Astrocyte (in vitro differentiated cells and primary cell): ENCODE measurements around the gene CMTM1. TPM values are rescaled to one million over a fixed set of nuclear protein-coding genes. Genes with fewer than 3 reads are reported as not detected.

ENCODE experiments used
- DNase-seq: peaks from one replicate; pipeline ENCODE4 v3.0.0-alpha.2; 2010; ENCODE audit warnings: low read depth
- FAIRE-seq: peaks from 2 replicates; lab custom pipeline; 2011; peaks lifted over from hg19 to GRCh38; lab: Jason Lieb, UNC
- H2AFZ ChIP-seq: 2 replicates; pipeline ENCODE4 v1.6.0; 2012; ENCODE audit warnings: low read depth, low read length, inconsistent platforms
- H3K27ac ChIP-seq: 2 replicates; pipeline ENCODE4 v1.5.1; 2011; ENCODE audit warnings: low read depth, low read length, inconsistent platforms
- H3K27me3 ChIP-seq: 2 replicates; pipeline ENCODE4 v1.6.0; 2011; ENCODE audit warnings: low read length, inconsistent platforms; ENCODE audit not compliant: insufficient read depth
- H3K36me3 ChIP-seq: 2 replicates; pipeline ENCODE4 v1.5.1; 2011; ENCODE audit warnings: low read length, inconsistent platforms; ENCODE audit not compliant: insufficient read depth
- H3K4me1 ChIP-seq: 2 replicates; pipeline ENCODE4 v1.5.1; 2011; ENCODE audit warnings: low read length, inconsistent platforms; ENCODE audit not compliant: insufficient read depth
- H3K4me2 ChIP-seq: 2 replicates; pipeline ENCODE4 v1.6.0; 2012; ENCODE audit warnings: low read length, inconsistent platforms
- H3K4me3 ChIP-seq: 2 replicates; pipeline ENCODE4 v1.5.1; 2011; ENCODE audit warnings: low read depth, mild to moderate bottlenecking, low read length, inconsistent platforms; ENCODE audit not compliant: insufficient read depth
- H3K79me2 ChIP-seq: 2 replicates; pipeline ENCODE4 v1.6.0; 2012; ENCODE audit warnings: mild to moderate bottlenecking, low read length, inconsistent platforms; ENCODE audit not compliant: insufficient read depth
- H3K9ac ChIP-seq: 2 replicates; pipeline ENCODE4 v1.6.0; 2012; ENCODE audit warnings: mild to moderate bottlenecking, low read length, inconsistent platforms
- H3K9me3 ChIP-seq: 2 replicates; pipeline ENCODE4 v1.5.1; 2012; ENCODE audit warnings: low read depth, mild to moderate bottlenecking, low read length, inconsistent platforms; ENCODE audit not compliant: insufficient read depth
- H4K20me1 ChIP-seq: 2 replicates; pipeline ENCODE4 v1.6.0; 2012; ENCODE audit warnings: low read length, inconsistent platforms; ENCODE audit not compliant: insufficient read depth
- H3K27ac Mint-ChIP-seq: one replicate; pipeline ENCODE4 v1.8.0; 2021; ENCODE audit warnings: mild to moderate bottlenecking, mixed read lengths; ENCODE audit not compliant: unreplicated experiment
- H3K27me3 Mint-ChIP-seq: one replicate; pipeline ENCODE4 v1.8.0; 2021; ENCODE audit warnings: low read depth, mixed read lengths; ENCODE audit not compliant: unreplicated experiment
- H3K36me3 Mint-ChIP-seq: one replicate; pipeline ENCODE4 v1.8.0; 2021; ENCODE audit warnings: low read depth, mixed read lengths; ENCODE audit not compliant: unreplicated experiment
- H3K4me1 Mint-ChIP-seq: one replicate; pipeline ENCODE4 v1.8.0; 2021; ENCODE audit warnings: low read depth, mixed read lengths; ENCODE audit not compliant: unreplicated experiment
- H3K4me3 Mint-ChIP-seq: one replicate; pipeline ENCODE4 v1.8.0; 2021; ENCODE audit warnings: mild to moderate bottlenecking, moderate library complexity, mixed read lengths; ENCODE audit not compliant: unreplicated experiment
- H3K9me3 Mint-ChIP-seq: one replicate; pipeline ENCODE4 v1.8.0; 2021; ENCODE audit warnings: mild to moderate bottlenecking, mixed read lengths; ENCODE audit not compliant: unreplicated experiment
- CTCF ChIP-seq: IDR thresholded peaks from 2 replicates; pipeline ENCODE4 v1.5.1; 2011; ENCODE audit warnings: low read depth, mild to moderate bottlenecking, inconsistent platforms, low read length, moderate library complexity; ENCODE audit not compliant: insufficient read depth
- EZH2 ChIP-seq: IDR thresholded peaks from 2 replicates; pipeline ENCODE4 v1.6.1; 2012; ENCODE audit warnings: mild to moderate bottlenecking, low read length, inconsistent platforms; ENCODE audit not compliant: insufficient read depth
- total RNA-seq: library from RNA; stranded (reverse); gene quantifications from 2 replicates; pipeline ENCODE4 v1.2.1, GENCODE V29; 2021

The CMTM1 gene
- total RNA-seq, 1 donor from 2014 or later = 2.7 TPM

- Mint-ChIP-seq H3K4me1 (peaks cover 5% of the 10 kb centered on the region), H3K36me3 (no peaks in the 10 kb centered on the region), H3K27ac (no peak overlapping the region), H3K9me3 (no peaks in the 10 kb centered on the region), H3K27me3 (peaks cover 12% of the 10 kb centered on the region), H3K4me3 (no peak overlapping the region)
- no peak for FAIRE-seq
- Histone ChIP-seq H3K36me3 (no peaks in the 10 kb centered on the region), H3K27me3 (no peaks in the 10 kb centered on the region), H3K4me3 (no peak overlapping the region), H2AFZ (no peak overlapping the region), H3K4me2 (no peak overlapping the region), H3K9ac (no peak overlapping the region), H3K4me1 (peaks cover 9% of the 10 kb centered on the region), H3K27ac (no peak overlapping the region), H3K79me2 (peaks cover 7% of the 10 kb centered on the region), H3K9me3 (peaks cover 4% of the 10 kb centered on the region), H4K20me1 (peaks cover under 1% of the 10 kb centered on the region)
- DNase-seq = no peak
- TF ChIP-seq EZH2 = no peak
- no peak for TF ChIP-seq CTCF
These were observed 34.2 kb downstream of the CMTM1 start for GRCh38 chr16:66600477-66600876.

- no peak overlapping the region for H3K4me3 ChIP-seq
- TF ChIP-seq EZH2 (no peak), CTCF (no peak)
- H3K4me1 ChIP-seq = peaks cover 17% of the 10 kb centered on the region
- no peaks in the 10 kb centered on the region for H3K36me3 ChIP-seq
- Mint-ChIP-seq H3K36me3 (no peaks in the 10 kb centered on the region), H3K27ac (no peak overlapping the region), H3K4me1 (peaks cover 9% of the 10 kb centered on the region), H3K4me3 (no peak overlapping the region), H3K27me3 (peaks cover 12% of the 10 kb centered on the region), H3K9me3 (no peaks in the 10 kb centered on the region)
- no peak overlapping the region for H3K9ac ChIP-seq
- no peak for DNase-seq
- peaks cover 17% of the 10 kb centered on the region for H3K79me2 ChIP-seq
- H4K20me1 ChIP-seq = peaks cover 10% of the 10 kb centered on the region
- H3K27me3 ChIP-seq = no peaks in the 10 kb centered on the region
- no peak overlapping the region for H2AFZ ChIP-seq
- H3K4me2 ChIP-seq = no peak overlapping the region
- peaks cover 4% of the 10 kb centered on the region for H3K9me3 ChIP-seq
- FAIRE-seq = no peak
- H3K27ac ChIP-seq = no peak overlapping the region
These were observed 35.2 kb downstream of the CMTM1 start for GRCh38 chr16:66601471-66601870.

GRCh38 chr16:66603537-66604375 lies 37.5 kb downstream of the CMTM1 start:
- peaks cover 30% of the 10 kb centered on the region for H4K20me1 ChIP-seq
- H3K36me3 ChIP-seq = no peaks in the 10 kb centered on the region
- DNase-seq = peak; percentile 68
- peak overlapping the region; percentile 87 for H3K9ac ChIP-seq
- H2AFZ ChIP-seq = peak overlapping the region; percentile 87
- H3K9me3 Mint-ChIP-seq = no peaks in the 10 kb centered on the region
- H3K36me3 Mint-ChIP-seq = peaks cover 2% of the 10 kb centered on the region
- H3K4me1 Mint-ChIP-seq = peaks cover 9% of the 10 kb centered on the region
- no peak for FAIRE-seq
- H3K9me3 ChIP-seq = peaks cover 4% of the 10 kb centered on the region
- peak overlapping the region; percentile 88 for H3K4me3 Mint-ChIP-seq
- peaks cover 26% of the 10 kb centered on the region for H3K4me1 ChIP-seq
- H3K27me3 ChIP-seq = no peaks in the 10 kb centered on the region
- H3K79me2 ChIP-seq = peaks cover 32% of the 10 kb centered on the region
- TF ChIP-seq EZH2 (no peak), CTCF (no peak)
- H3K4me3 ChIP-seq = peak overlapping the region; percentile 74
- H3K27me3 Mint-ChIP-seq = peaks cover 12% of the 10 kb centered on the region
- peak overlapping the region; percentile 84 for H3K27ac Mint-ChIP-seq
- peak overlapping the region; percentile 97 for H3K4me2 ChIP-seq
- H3K27ac ChIP-seq = no peak overlapping the region
